ENCODE results near the gene SWAP70. TPM values are rescaled to one million over a fixed set of nuclear protein-coding genes. Genes with fewer than 3 reads are reported as not detected.

SWAP70 gene
- total and polyA plus RNA-seq, 2 of the 13 experiments (the other 11 are each of a cell fraction or from before 2014, with no cell fraction given): 4.6 to 8.7 TPM

- TF ChIP-seq ZNF12 (CRISPR knock-in tag; IDR thresholded peaks at IDR 0.05) (0 out of 2 replicates have a peak, but pooled peaks have one; percentile 44), ZNF512B (CRISPR knock-in tag; IDR thresholded peaks at IDR 0.05; ENCODE audit: borderline replicate concordance) (no peak), GABPA (IDR thresholded peaks at IDR 0.05; ENCODE audit: low read depth, low read length) (no peak), GABPA (CRISPR knock-in tag; IDR thresholded peaks at IDR 0.05; ENCODE audit: low read depth) (peak; percentile 64), NCOA2 (CRISPR knock-in tag; IDR thresholded peaks at IDR 0.05) (peak; percentile 87), MNT (IDR thresholded peaks at IDR 0.05) (no peak), NBN (conservative IDR thresholded peaks at IDR 0.05) (no peak), FLYWCH1 (CRISPR knock-in tag; IDR thresholded peaks at IDR 0.05) (no peak), KDM6A (CRISPR knock-in tag; IDR thresholded peaks at IDR 0.05; ENCODE audit: low read depth) (peak; percentile 77), PHF21A (CRISPR knock-in tag; IDR thresholded peaks at IDR 0.05) (peak; percentile 100), ZNF496 (CRISPR knock-in tag; IDR thresholded peaks at IDR 0.05; ENCODE audit: insufficient replicate concordance) (no peak), ARID3A (IDR thresholded peaks at IDR 0.05; ENCODE audit: low read depth, low read length) (no peak), HOXA3 (CRISPR knock-in tag; IDR thresholded peaks at IDR 0.05) (peak; percentile 81), NR2F1 (CRISPR knock-in tag; IDR thresholded peaks at IDR 0.05) (peak; percentile 76 to 90; a peak in 3 of 4 replicates), RFX5 (IDR thresholded peaks at IDR 0.05; ENCODE audit: low read depth, low read length) (no peak), ZBTB7B (CRISPR knock-in tag; IDR thresholded peaks at IDR 0.05) (peak; percentile 80), FOXP1 (IDR thresholded peaks at IDR 0.05) (no peak), FOXP1 (CRISPR knock-in tag; IDR thresholded peaks at IDR 0.05) (peak; percentile 52), TBX2 (CRISPR knock-in tag; IDR thresholded peaks at IDR 0.05; ENCODE audit: borderline replicate concordance) (peak; percentile 94), ZNF616 (CRISPR knock-in tag; IDR thresholded peaks at IDR 0.05; ENCODE audit: low read depth) (no peak), ZNF354B (CRISPR knock-in tag; IDR thresholded peaks at IDR 0.05) (no peak), ZNF317 (CRISPR knock-in tag; IDR thresholded peaks at IDR 0.05) (0 out of 2 replicates have a peak, but pooled peaks have one; percentile 57), TGIF2 (CRISPR knock-in tag; IDR thresholded peaks at IDR 0.05) (peak; percentile 65; the same call in 1 of the 2 replicates), ZNF256 (CRISPR knock-in tag; conservative IDR thresholded peaks at IDR 0.05) (no peak), ZNF614 (CRISPR knock-in tag; IDR thresholded peaks at IDR 0.05; ENCODE audit: borderline replicate concordance) (peak; percentile 91; the same call in 1 of the 2 replicates), MIXL1 (CRISPR knock-in tag; IDR thresholded peaks at IDR 0.05) (peak; percentile 93), HOXA5 (CRISPR knock-in tag; IDR thresholded peaks at IDR 0.05) (0 out of 2 replicates have a peak, but pooled peaks have one; percentile 59)
These were observed 101.6 kb downstream of the SWAP70 start (continued) for GRCh38 chr11:9765320-9766101.
